HepG2 (cell line): Measurements from ENCODE around the gene NCOA3. TPM values are rescaled to one million over a fixed set of nuclear protein-coding genes. Genes with fewer than 3 reads are reported as not detected.

Experiments
- ATAC-seq: fragments of 200-7000 bp; cut with Tn5 transposase; 3 replicates; pipeline ENCODE4 v1.9.1; 2020; ENCODE audit warnings: mild to moderate bottlenecking, moderate library complexity
- BruUV-seq: library from RNA; stranded (reverse); fragments of 400-500 nt; replicated peaks from 2 replicates; lab custom pipeline; 2021; lab: Mats Ljungman, UMichigan
- CTCF ChIA-PET: fragments of 300-600 bp; formaldehyde crosslinking; extraction: SDS; loops from one replicate; lab custom pipeline; 2021; ENCODE audit warnings: low total read pairs, inconsistent platforms, low intra/inter-chr PET ratio; lab: Yijun Ruan, JAX
- POLR2A ChIA-PET: fragments of 350-600 bp; sonication (Branson Sonifier 250); formaldehyde crosslinking; loops from one replicate; lab custom pipeline; 2020; ENCODE audit warnings: antibody characterized with exemption, inconsistent platforms; lab: Yijun Ruan, JAX
- DNase-seq: peaks from one replicate; pipeline ENCODE4 v3.0.0-alpha.2; 2015; ENCODE audit warnings: low spot score
- FAIRE-seq: peaks from 3 replicates; lab custom pipeline; 2011; peaks lifted over from hg19 to GRCh38; lab: Jason Lieb, UNC
- H2AFZ ChIP-seq: one replicate; pipeline ENCODE4 v1.6.1; 2011; ENCODE audit warnings: low read length, inconsistent platforms
- H3K27ac ChIP-seq: fragments of 300-600 bp; 3 replicates; pipeline ENCODE4 v1.8.0; 2011; ENCODE audit warnings: mixed run types, mild to moderate bottlenecking, mixed read lengths, low read length, inconsistent platforms; ENCODE audit not compliant: insufficient read depth; ENCODE audit errors: extremely low read length
- H3K27me3 ChIP-seq, 2 experiments: fragments of 200-600 bp in 1 of 2; 2 replicates in 1 of 2; 3 replicates in 1 of 2; pipeline versions ENCODE4 v1.6.0 to v1.8.0; 2011; ENCODE audit warnings: low read length in 2 of 2, mild to moderate bottlenecking in 2 of 2, moderate library complexity in 2 of 2, inconsistent platforms in 1 of 2; ENCODE audit not compliant: insufficient read depth in 2 of 2, control insufficient read depth in 1 of 2
- H3K36me3 ChIP-seq, 2 experiments: fragments of 200-600 bp in 1 of 2; replicated peaks in 1 of 2; 2 replicates in 1 of 2; 3 replicates in 1 of 2; pipeline versions ENCODE4 v1.5.1 to v1.8.0; 2011; ENCODE audit warnings: low read length in 2 of 2, inconsistent platforms in 1 of 2; ENCODE audit not compliant: insufficient read depth in 2 of 2, control insufficient read depth in 1 of 2
- H3K4me1 ChIP-seq: 2 replicates; pipeline ENCODE4 v1.5.1; 2012; ENCODE audit warnings: low read length, inconsistent platforms; ENCODE audit not compliant: insufficient read depth
- H3K4me2 ChIP-seq: 2 replicates; pipeline ENCODE4 v1.6.0; 2011; ENCODE audit warnings: low read depth, low read length, inconsistent platforms
- H3K4me3 ChIP-seq, 3 experiments: fragments of 200-600 bp in 1 of 3; sonication (generic), shearing (Covaris generic) in 1 of 3; replicated peaks in 1 of 3; 2 replicates each; pipeline ENCODE4 v1.5.1; 2011 to 2016; ENCODE audit warnings: low read length in 3 of 3, inconsistent platforms in 2 of 3, low read depth in 2 of 3, mild to moderate bottlenecking in 2 of 3, control low read depth in 1 of 3, mixed read lengths in 1 of 3; ENCODE audit not compliant: insufficient read depth in 1 of 3
- H3K79me2 ChIP-seq: one replicate; pipeline ENCODE4 v1.6.1; 2011; ENCODE audit warnings: low read length, inconsistent platforms; ENCODE audit not compliant: insufficient read depth
- H3K9ac ChIP-seq: 2 replicates; pipeline ENCODE4 v1.6.0; 2011; ENCODE audit warnings: mild to moderate bottlenecking, low read depth, low read length, inconsistent platforms; ENCODE audit not compliant: insufficient read depth
- H3K9me3 ChIP-seq: 2 replicates; pipeline ENCODE4 v1.5.1; 2012; ENCODE audit warnings: mild to moderate bottlenecking, low read length
- H4K20me1 ChIP-seq: 2 replicates; pipeline ENCODE4 v1.6.0; 2011; ENCODE audit warnings: inconsistent platforms, mild to moderate bottlenecking, low read length, moderate library complexity; ENCODE audit not compliant: insufficient read depth
- ETV5 ChIP-seq: IDR thresholded peaks from 2 replicates; pipeline ENCODE4 v1.6.1; 2018; ENCODE audit warnings: missing biosample characterization, missing genetic modification reagents, inconsistent platforms, borderline replicate concordance
- JDP2 ChIP-seq: sonication (generic); formaldehyde crosslinking; IDR thresholded peaks from 2 replicates; pipeline ENCODE4 v1.8.1; 2022; ENCODE audit warnings: missing genetic modification reagents, borderline replicate concordance
- MYC ChIP-seq: sonication (generic); formaldehyde crosslinking; IDR thresholded peaks from 2 replicates; pipeline ENCODE4 v1.9.0; 2021; ENCODE audit warnings: missing genetic modification reagents, borderline replicate concordance
- SOX6 ChIP-seq, 2 experiments: fragments of 450-650 bp in 1 of 2; sonication (generic) in 1 of 2; formaldehyde crosslinking in 1 of 2; IDR thresholded peaks; 2 replicates each; pipeline versions ENCODE4 v1.4.0 to v1.6.1; 2017 to 2020; ENCODE audit warnings: antibody characterized with exemption in 1 of 2, mild to moderate bottlenecking in 1 of 2, missing genetic modification reagents in 1 of 2
- ZFP82 ChIP-seq: sonication (generic); formaldehyde crosslinking; IDR thresholded peaks from 2 replicates; pipeline ENCODE4 v1.5.1; 2020; ENCODE audit warnings: mild to moderate bottlenecking, missing genetic modification reagents, borderline replicate concordance
- ZNF749 ChIP-seq: sonication (generic); formaldehyde crosslinking; IDR thresholded peaks from 2 replicates; pipeline ENCODE4 v1.8.0; 2022; ENCODE audit warnings: mild to moderate bottlenecking, missing genetic modification reagents, moderate library complexity, borderline replicate concordance
- ZNF878 ChIP-seq: sonication (generic); formaldehyde crosslinking; IDR thresholded peaks from 2 replicates; pipeline ENCODE4 v1.8.1; 2023; ENCODE audit warnings: mild to moderate bottlenecking, missing genetic modification reagents, moderate library complexity
- ZSCAN12 ChIP-seq: sonication (generic); formaldehyde crosslinking; IDR thresholded peaks from 2 replicates; pipeline ENCODE4 v1.9.0; 2021; ENCODE audit warnings: mild to moderate bottlenecking, missing genetic modification reagents
- WGBS: methylation state at CpG from one replicate; pipeline ENCODE4 v1.1.6; 2017; ENCODE audit warnings: low lambda C conversion rate; 5-methylcytosine and 5-hydroxymethylcytosine counted together
- in situ Hi-C: cut with HindIII; loops from 2 replicates; pipeline ENCODE4 v1.10.0; 2017; ENCODE audit warnings: low pct_unique_long_range_greater_than_20kb; ENCODE audit not compliant: extremely low pct_ligation_motif_present
- intact Hi-C: fragments of 100-400 bp; cut with micrococcal nuclease; formaldehyde crosslinking; loops from one replicate; pipeline ENCODE4 v1.10.0; 2022; ENCODE audit not compliant: unreplicated experiment
- polyA plus RNA-seq, 8 experiments: library from polyadenylated mRNA; depleted of rRNA in 3 of 8; stranded (reverse) in 7 of 8; unstranded in 1 of 8; fragments of >200 nt; fragmentation: Illumina TruSeq in 4 of 8; extraction: Trizol in 4 of 8; gene quantifications; 2 replicates each; pipeline versions ENCODE4 v1.2.1 to v1.2.3, GENCODE V29; 2011 to 2016; ENCODE audit warnings: low read depth in 4 of 8, missing spikeins in 1 of 8, mixed read lengths in 1 of 8; ENCODE audit not compliant: insufficient read depth in 1 of 8
- total RNA-seq, 5 experiments: library from RNA; depleted of rRNA; stranded (reverse); fragments of >200 nt; fragmentation: Illumina TruSeq; extraction: Trizol; gene quantifications; 2 replicates each; pipeline ENCODE4 v1.2.3, GENCODE V29; 2016; ENCODE audit warnings: low read depth in 1 of 5
- TF ChIP-seq, protein P1 (sequence below): sonication (generic); formaldehyde crosslinking; IDR thresholded peaks from 2 replicates; pipeline ENCODE4 v1.8.0; 2022; ENCODE audit warnings: low read depth, missing genetic modification reagents
- TF ChIP-seq, protein P2 (sequence below): sonication (generic); formaldehyde crosslinking; IDR thresholded peaks from 2 replicates; pipeline ENCODE4 v1.4.0; 2020; ENCODE audit warnings: mild to moderate bottlenecking, missing genetic modification reagents
- TF ChIP-seq, protein P3 (sequence below): sonication (generic); formaldehyde crosslinking; IDR thresholded peaks from 2 replicates; pipeline ENCODE4 v1.4.0; 2020; ENCODE audit warnings: low read depth, missing genetic modification reagents
- TF ChIP-seq, protein P4 (sequence below): sonication (generic); formaldehyde crosslinking; IDR thresholded peaks from 2 replicates; pipeline ENCODE4 v1.5.0; 2020; ENCODE audit warnings: missing genetic modification reagents
- TF ChIP-seq, protein P5 (sequence below): sonication (generic); IDR thresholded peaks from 2 replicates; pipeline ENCODE4 v1.6.1; 2016; ENCODE audit warnings: low read depth, borderline replicate concordance

NCOA3 gene
- total and polyA plus RNA-seq, 2 of the 13 experiments (the other 11 are each of a cell fraction or from before 2014, with no cell fraction given): 35.0 to 56.8 TPM

DNA sequence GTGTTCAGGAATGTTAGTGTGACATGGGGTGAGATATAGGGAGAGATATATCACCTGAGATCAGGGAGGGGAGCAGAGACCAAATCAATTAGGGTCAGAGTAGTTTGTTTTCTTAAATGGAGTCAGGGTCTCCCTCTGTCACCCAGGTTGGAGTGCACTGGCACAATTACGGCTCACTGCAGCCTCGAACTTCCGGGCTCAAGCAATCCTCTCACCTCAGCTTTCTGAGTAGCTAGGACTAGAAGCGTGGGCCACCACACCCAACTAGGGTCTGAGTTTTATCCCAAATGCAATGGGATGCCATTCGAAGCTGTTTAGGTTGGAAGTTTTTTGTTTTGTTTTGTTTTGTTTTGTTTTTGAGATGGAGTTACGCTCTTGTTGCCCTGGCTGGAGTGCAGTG, 3.1 kb upstream of the NCOA3 start:
- Histone ChIP-seq H3K36me3 (no peaks in the 10 kb centered on the region), H2AFZ (no peak overlapping the region), H3K27ac (no peak overlapping the region), H4K20me1 (peaks cover 7% of the 10 kb centered on the region), H3K4me1 (peaks cover 46% of the 10 kb centered on the region), H3K9me3 (no peaks in the 10 kb centered on the region), H3K79me2 (peaks cover 31% of the 10 kb centered on the region), H3K27me3 (no peaks in the 10 kb centered on the region; a peak in 1 of 5 replicates), H3K9ac (no peak overlapping the region), H3K4me2 (no peak overlapping the region), H3K4me3 (no peak overlapping the region)
- FAIRE-seq (no peak), DNase-seq (no peak), ATAC-seq (no peak)
- WGBS: 91% methylated on average over 6 of the region's 6 CpGs
- intact Hi-C loops (no loop called here), in situ Hi-C loops (no loop called here)
- CTCF ChIA-PET: no interaction called here
- POLR2A ChIA-PET: interaction anchor here (0.6 kb wide), 1 partner anchor 97 kb away, joined by 3 read pairs; no protein-coding TSS in a partner anchor
- no TSS peak for BruUV-seq
- TF ChIP-seq, protein P1, sequence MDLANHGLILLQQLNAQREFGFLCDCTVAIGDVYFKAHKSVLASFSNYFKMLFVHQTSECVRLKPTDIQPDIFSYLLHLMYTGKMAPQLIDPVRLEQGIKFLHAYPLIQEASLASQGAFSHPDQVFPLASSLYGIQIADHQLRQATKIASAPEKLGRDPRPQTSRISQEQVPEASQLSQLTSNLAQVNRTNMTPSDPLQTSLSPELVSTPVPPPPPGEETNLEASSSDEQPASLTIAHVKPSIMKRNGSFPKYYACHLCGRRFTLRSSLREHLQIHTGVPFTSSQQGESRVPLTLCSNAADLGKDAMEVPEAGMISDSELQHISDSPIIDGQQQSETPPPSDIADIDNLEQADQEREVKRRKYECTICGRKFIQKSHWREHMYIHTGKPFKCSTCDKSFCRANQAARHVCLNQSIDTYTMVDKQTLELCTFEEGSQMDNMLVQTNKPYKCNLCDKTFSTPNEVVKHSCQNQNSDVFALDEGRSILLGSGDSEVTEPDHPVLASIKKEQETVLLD (CRISPR knock-in tag): no peak
- TF ChIP-seq ZSCAN12 (CRISPR knock-in tag) (no peak), MYC (CRISPR knock-in tag) (no peak), ZNF878 (no peak), ZFP82 (no peak), SOX6 (IDR thresholded peaks at IDR 0.05) (no peak), SOX6 (CRISPR knock-in tag; IDR thresholded peaks at IDR 0.05) (no peak), JDP2 (no peak), ZNF749 (no peak), ETV5 (no peak)
- TF ChIP-seq, protein P2, sequence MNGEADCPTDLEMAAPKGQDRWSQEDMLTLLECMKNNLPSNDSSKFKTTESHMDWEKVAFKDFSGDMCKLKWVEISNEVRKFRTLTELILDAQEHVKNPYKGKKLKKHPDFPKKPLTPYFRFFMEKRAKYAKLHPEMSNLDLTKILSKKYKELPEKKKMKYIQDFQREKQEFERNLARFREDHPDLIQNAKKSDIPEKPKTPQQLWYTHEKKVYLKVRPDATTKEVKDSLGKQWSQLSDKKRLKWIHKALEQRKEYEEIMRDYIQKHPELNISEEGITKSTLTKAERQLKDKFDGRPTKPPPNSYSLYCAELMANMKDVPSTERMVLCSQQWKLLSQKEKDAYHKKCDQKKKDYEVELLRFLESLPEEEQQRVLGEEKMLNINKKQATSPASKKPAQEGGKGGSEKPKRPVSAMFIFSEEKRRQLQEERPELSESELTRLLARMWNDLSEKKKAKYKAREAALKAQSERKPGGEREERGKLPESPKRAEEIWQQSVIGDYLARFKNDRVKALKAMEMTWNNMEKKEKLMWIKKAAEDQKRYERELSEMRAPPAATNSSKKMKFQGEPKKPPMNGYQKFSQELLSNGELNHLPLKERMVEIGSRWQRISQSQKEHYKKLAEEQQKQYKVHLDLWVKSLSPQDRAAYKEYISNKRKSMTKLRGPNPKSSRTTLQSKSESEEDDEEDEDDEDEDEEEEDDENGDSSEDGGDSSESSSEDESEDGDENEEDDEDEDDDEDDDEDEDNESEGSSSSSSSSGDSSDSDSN (CRISPR knock-in tag): no peak
- TF ChIP-seq, protein P3, sequence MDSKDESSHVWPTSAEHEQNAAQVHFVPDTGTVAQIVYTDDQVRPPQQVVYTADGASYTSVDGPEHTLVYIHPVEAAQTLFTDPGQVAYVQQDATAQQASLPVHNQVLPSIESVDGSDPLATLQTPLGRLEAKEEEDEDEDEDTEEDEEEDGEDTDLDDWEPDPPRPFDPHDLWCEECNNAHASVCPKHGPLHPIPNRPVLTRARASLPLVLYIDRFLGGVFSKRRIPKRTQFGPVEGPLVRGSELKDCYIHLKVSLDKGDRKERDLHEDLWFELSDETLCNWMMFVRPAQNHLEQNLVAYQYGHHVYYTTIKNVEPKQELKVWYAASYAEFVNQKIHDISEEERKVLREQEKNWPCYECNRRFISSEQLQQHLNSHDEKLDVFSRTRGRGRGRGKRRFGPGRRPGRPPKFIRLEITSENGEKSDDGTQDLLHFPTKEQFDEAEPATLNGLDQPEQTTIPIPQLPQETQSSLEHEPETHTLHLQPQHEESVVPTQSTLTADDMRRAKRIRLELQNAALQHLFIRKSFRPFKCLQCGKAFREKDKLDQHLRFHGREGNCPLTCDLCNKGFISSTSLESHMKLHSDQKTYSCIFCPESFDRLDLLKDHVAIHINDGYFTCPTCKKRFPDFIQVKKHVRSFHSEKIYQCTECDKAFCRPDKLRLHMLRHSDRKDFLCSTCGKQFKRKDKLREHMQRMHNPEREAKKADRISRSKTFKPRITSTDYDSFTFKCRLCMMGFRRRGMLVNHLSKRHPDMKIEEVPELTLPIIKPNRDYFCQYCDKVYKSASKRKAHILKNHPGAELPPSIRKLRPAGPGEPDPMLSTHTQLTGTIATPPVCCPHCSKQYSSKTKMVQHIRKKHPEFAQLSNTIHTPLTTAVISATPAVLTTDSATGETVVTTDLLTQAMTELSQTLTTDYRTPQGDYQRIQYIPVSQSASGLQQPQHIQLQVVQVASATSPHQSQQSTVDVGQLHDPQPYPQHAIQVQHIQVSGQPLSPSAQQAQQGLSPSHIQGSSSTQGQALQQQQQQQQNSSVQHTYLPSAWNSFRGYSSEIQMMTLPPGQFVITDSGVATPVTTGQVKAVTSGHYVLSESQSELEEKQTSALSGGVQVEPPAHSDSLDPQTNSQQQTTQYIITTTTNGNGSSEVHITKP (CRISPR knock-in tag): no peak
- TF ChIP-seq, protein P4, sequence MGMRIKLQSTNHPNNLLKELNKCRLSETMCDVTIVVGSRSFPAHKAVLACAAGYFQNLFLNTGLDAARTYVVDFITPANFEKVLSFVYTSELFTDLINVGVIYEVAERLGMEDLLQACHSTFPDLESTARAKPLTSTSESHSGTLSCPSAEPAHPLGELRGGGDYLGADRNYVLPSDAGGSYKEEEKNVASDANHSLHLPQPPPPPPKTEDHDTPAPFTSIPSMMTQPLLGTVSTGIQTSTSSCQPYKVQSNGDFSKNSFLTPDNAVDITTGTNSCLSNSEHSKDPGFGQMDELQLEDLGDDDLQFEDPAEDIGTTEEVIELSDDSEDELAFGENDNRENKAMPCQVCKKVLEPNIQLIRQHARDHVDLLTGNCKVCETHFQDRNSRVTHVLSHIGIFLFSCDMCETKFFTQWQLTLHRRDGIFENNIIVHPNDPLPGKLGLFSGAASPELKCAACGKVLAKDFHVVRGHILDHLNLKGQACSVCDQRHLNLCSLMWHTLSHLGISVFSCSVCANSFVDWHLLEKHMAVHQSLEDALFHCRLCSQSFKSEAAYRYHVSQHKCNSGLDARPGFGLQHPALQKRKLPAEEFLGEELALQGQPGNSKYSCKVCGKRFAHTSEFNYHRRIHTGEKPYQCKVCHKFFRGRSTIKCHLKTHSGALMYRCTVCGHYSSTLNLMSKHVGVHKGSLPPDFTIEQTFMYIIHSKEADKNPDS (CRISPR knock-in tag): no peak
- TF ChIP-seq, protein P5, sequence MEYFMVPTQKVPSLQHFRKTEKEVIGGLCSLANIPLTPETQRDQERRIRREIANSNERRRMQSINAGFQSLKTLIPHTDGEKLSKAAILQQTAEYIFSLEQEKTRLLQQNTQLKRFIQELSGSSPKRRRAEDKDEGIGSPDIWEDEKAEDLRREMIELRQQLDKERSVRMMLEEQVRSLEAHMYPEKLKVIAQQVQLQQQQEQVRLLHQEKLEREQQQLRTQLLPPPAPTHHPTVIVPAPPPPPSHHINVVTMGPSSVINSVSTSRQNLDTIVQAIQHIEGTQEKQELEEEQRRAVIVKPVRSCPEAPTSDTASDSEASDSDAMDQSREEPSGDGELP: no peak
